Endothelial cell of umbilical vein (primary cell): ENCODE results near the gene CCDC3.

ENCODE experiments used
- POLR2A ChIP-seq: IDR thresholded peaks from 2 replicates; pipeline ENCODE4 v1.6.1; 2012; ENCODE audit warnings: low read depth, mild to moderate bottlenecking, control low read depth, low read length
- POLR2AphosphoS5 ChIP-seq: IDR thresholded peaks from 2 replicates; pipeline ENCODE4 v1.6.1; 2012; ENCODE audit warnings: low read depth, mild to moderate bottlenecking, control low read depth, low read length, moderate library complexity; ENCODE audit not compliant: insufficient read depth
- TF ChIP-seq, protein P1 (sequence below), 2 donors: IDR thresholded peaks; 1 replicate in 1 of 2; 2 replicates in 1 of 2; pipeline ENCODE4 v1.5.1; 2011; ENCODE audit warnings: low read length in 2 of 2, mild to moderate bottlenecking in 2 of 2, moderate library complexity in 2 of 2, control low read depth in 1 of 2, inconsistent platforms in 1 of 2, low read depth in 1 of 2; ENCODE audit not compliant: insufficient read depth in 1 of 2; ENCODE audit errors: extremely low read depth in 1 of 2

DNA sequence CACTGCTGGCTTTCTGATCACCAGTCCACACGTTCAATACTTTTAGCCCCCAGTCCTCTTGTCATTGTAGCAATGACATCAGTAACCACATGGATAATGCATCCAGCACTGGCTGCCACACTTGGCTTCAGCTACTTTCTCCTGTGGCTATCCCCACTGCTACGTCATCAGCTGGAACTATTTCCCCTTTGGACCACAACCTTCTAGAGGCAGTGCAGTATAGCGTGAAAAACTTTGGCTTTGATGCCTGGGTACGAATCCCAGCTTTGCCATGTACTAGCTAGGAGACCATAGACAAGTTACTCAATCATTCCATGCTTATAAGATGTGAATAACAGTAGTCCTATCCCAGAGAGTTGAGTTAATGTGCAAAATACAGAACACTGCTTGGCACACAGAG is 63.2 kb downstream of the CCDC3 start:
- TF ChIP-seq, protein P1, sequence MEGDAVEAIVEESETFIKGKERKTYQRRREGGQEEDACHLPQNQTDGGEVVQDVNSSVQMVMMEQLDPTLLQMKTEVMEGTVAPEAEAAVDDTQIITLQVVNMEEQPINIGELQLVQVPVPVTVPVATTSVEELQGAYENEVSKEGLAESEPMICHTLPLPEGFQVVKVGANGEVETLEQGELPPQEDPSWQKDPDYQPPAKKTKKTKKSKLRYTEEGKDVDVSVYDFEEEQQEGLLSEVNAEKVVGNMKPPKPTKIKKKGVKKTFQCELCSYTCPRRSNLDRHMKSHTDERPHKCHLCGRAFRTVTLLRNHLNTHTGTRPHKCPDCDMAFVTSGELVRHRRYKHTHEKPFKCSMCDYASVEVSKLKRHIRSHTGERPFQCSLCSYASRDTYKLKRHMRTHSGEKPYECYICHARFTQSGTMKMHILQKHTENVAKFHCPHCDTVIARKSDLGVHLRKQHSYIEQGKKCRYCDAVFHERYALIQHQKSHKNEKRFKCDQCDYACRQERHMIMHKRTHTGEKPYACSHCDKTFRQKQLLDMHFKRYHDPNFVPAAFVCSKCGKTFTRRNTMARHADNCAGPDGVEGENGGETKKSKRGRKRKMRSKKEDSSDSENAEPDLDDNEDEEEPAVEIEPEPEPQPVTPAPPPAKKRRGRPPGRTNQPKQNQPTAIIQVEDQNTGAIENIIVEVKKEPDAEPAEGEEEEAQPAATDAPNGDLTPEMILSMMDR (IDR thresholded peaks at IDR 0.05; ENCODE audit: extremely low read depth in 1 of 2, insufficient read depth in 1 of 2, low read depth in 1 of 2, low read length in 2 of 2): no peak
- TF ChIP-seq POLR2A (no peak), POLR2AphosphoS5 (no peak)
